NB4 (cell line): ENCODE data around the gene CPNE5.

Experiments
- DNase-seq: peaks from one replicate; pipeline ENCODE4 v3.0.0; 2010; ENCODE audit warnings: low read depth
- H3K4me3 ChIP-seq: one replicate; pipeline ENCODE4 v1.5.1; 2011; ENCODE audit warnings: mild to moderate bottlenecking, low read depth, low read length, moderate library complexity
- CTCF ChIP-seq: IDR thresholded peaks from one replicate; pipeline ENCODE4 v1.5.1; 2012; ENCODE audit warnings: low read depth, low read length
- MAX ChIP-seq: IDR thresholded peaks from 2 replicates; pipeline ENCODE4 v1.6.1; 2011; ENCODE audit warnings: low read depth, low read length
- MYC ChIP-seq: IDR thresholded peaks from 2 replicates; pipeline ENCODE4 v1.6.1; 2011; ENCODE audit warnings: low read depth, low read length
- POLR2A ChIP-seq: IDR thresholded peaks from 2 replicates; pipeline ENCODE4 v1.6.1; 2011; ENCODE audit warnings: mild to moderate bottlenecking; ENCODE audit not compliant: insufficient read length; ENCODE audit errors: extremely low read depth

CPNE5 gene

GRCh38 chr6:36716476-36717093, 122.7 kb downstream of the CPNE5 start:
- no peak for DNase-seq
- no peak overlapping the region for H3K4me3 ChIP-seq
- TF ChIP-seq CTCF (no peak), MYC (no peak), MAX (no peak), POLR2A (no peak)

GRCh38 chr6:36715469-36715868, 123.8 kb downstream of the CPNE5 start:
- TF ChIP-seq MAX (no peak), CTCF (no peak), POLR2A (no peak), MYC (no peak)
- H3K4me3 ChIP-seq, result no peak overlapping the region

GRCh38 chr6:36714511-36714910, 124.7 kb downstream of the CPNE5 start:
- no peak for TF ChIP-seq MAX
- TF ChIP-seq POLR2A, result no peak
- TF ChIP-seq CTCF, result no peak
- no peak for TF ChIP-seq MYC
- no peak for DNase-seq
- no peak overlapping the region for H3K4me3 ChIP-seq

More at GRCh38 chr6:36715469-36715868, 123.8 kb downstream of the CPNE5 start:
- no peak for DNase-seq

- TF ChIP-seq MYC (no peak), MAX (no peak), POLR2A (no peak), CTCF (no peak)
- no peak for DNase-seq
- no peak overlapping the region for H3K4me3 ChIP-seq
These were observed 125.4 kb downstream of the CPNE5 start for GRCh38 chr6:36713846-36714245.

GRCh38 chr6:36712816-36713215, 126.4 kb downstream of the CPNE5 start:
- no peak overlapping the region for H3K4me3 ChIP-seq
- TF ChIP-seq CTCF (no peak), POLR2A (no peak), MYC (no peak), MAX (no peak)
- DNase-seq, result no peak
